Vagina (tissue), 2 donors: Measurements from ENCODE around the gene CALCR. TPM values are rescaled to one million over a fixed set of nuclear protein-coding genes. Genes with fewer than 3 reads are reported as not detected.

Source experiments
- DNase-seq, 2 donors: peaks; one replicate each; pipeline ENCODE4 v3.0.0-alpha.2; 2017; ENCODE audit errors: extremely low spot score in 2 of 2
- H3K27ac ChIP-seq: fragments of 200-600 bp; sonication (generic); one replicate; pipeline ENCODE4 v1.5.1; 2019
- H3K27me3 ChIP-seq: fragments of 200-600 bp; sonication (generic); one replicate; pipeline ENCODE4 v1.5.1; 2019
- H3K36me3 ChIP-seq, 2 donors: fragments of 200-600 bp; sonication (generic); one replicate each; pipeline ENCODE4 v1.5.1; 2017 to 2019
- H3K4me1 ChIP-seq: fragments of 200-600 bp; sonication (generic); one replicate; pipeline ENCODE4 v1.5.1; 2019
- H3K4me3 ChIP-seq, 2 donors: fragments of 200-600 bp; sonication (generic); 1 replicate in 1 of 2; 2 replicates in 1 of 2; pipeline ENCODE4 v1.5.1; 2016 to 2019
- H3K9me3 ChIP-seq: fragments of 200-600 bp; sonication (generic); one replicate; pipeline ENCODE4 v1.5.1; 2019
- CTCF ChIP-seq, 3 experiments: fragments of 450-650 bp in 2 of 3; fragments of 200-600 bp in 1 of 3; sonication (generic) in 1 of 3; IDR thresholded peaks; one replicate each; pipeline ENCODE4 v1.5.1; 2017 to 2019; ENCODE audit warnings: antibody characterized with exemption in 3 of 3, mild to moderate bottlenecking in 2 of 3, moderate library complexity in 2 of 3
- POLR2A ChIP-seq, 2 donors: fragments of 450-650 bp; IDR thresholded peaks; one replicate each; pipeline ENCODE4 v1.6.1; 2017; ENCODE audit warnings: antibody characterized with exemption in 2 of 2, mild to moderate bottlenecking in 2 of 2, moderate library complexity in 2 of 2
- POLR2AphosphoS5 ChIP-seq, 2 donors: sonication (generic); formaldehyde crosslinking; IDR thresholded peaks; one replicate each; pipeline ENCODE4 v1.9.0; 2017; ENCODE audit warnings: antibody characterized with exemption in 2 of 2, mild to moderate bottlenecking in 2 of 2, low read depth in 1 of 2; ENCODE audit not compliant: insufficient read depth in 1 of 2
- intact Hi-C: fragments of 100-400 bp; cut with DNase I; formaldehyde crosslinking; loops from one replicate; pipeline ENCODE4 v1.15.1; 2023
- total RNA-seq: library from RNA; depleted of rRNA; stranded (reverse); fragments of >200 nt; gene quantifications from one replicate; pipeline ENCODE4 v1.2.3, GENCODE V29; 2016

The CALCR gene
- total RNA-seq, 1 donor from 2014 or later: not detected

- intact Hi-C loops: no loop called here
- no peak overlapping the region for H3K27ac ChIP-seq
- DNase-seq: no peak
- H3K36me3 ChIP-seq: no peaks in the 10 kb centered on the region
- H3K4me1 ChIP-seq: no peaks in the 10 kb centered on the region
- H3K9me3 ChIP-seq: no peaks in the 10 kb centered on the region
- TF ChIP-seq POLR2A (IDR thresholded peaks at IDR 0.05) (no peak), CTCF (IDR thresholded peaks at IDR 0.05) (no peak), POLR2AphosphoS5 (IDR thresholded peaks at IDR 0.05; ENCODE audit: insufficient read depth in 1 of 2, low read depth in 1 of 2) (no peak)
- H3K27me3 ChIP-seq: no peaks in the 10 kb centered on the region
- no peak overlapping the region for H3K4me3 ChIP-seq
Measured at GRCh38 chr7:93558705-93559614, 15.6 kb downstream of the CALCR start.

- Histone ChIP-seq H3K4me3 (no peak overlapping the region), H3K27me3 (no peaks in the 10 kb centered on the region), H3K27ac (no peak overlapping the region), H3K4me1 (no peaks in the 10 kb centered on the region), H3K9me3 (no peaks in the 10 kb centered on the region), H3K36me3 (no peaks in the 10 kb centered on the region)
- intact Hi-C loops: no loop called here
- TF ChIP-seq POLR2AphosphoS5 (IDR thresholded peaks at IDR 0.05; ENCODE audit: insufficient read depth in 1 of 2, low read depth in 1 of 2) (no peak), CTCF (IDR thresholded peaks at IDR 0.05) (no peak), POLR2A (IDR thresholded peaks at IDR 0.05) (no peak)
- no peak for DNase-seq
Measured at GRCh38 chr7:93551931-93552330, 22.6 kb downstream of the CALCR start.

- Histone ChIP-seq H3K27me3 (no peaks in the 10 kb centered on the region), H3K9me3 (no peaks in the 10 kb centered on the region), H3K27ac (no peak overlapping the region), H3K4me1 (no peaks in the 10 kb centered on the region), H3K36me3 (no peaks in the 10 kb centered on the region), H3K4me3 (no peak overlapping the region)
- TF ChIP-seq POLR2AphosphoS5 (IDR thresholded peaks at IDR 0.05; ENCODE audit: insufficient read depth in 1 of 2, low read depth in 1 of 2): no peak
- TF ChIP-seq CTCF (IDR thresholded peaks at IDR 0.05): no peak
- TF ChIP-seq POLR2A (IDR thresholded peaks at IDR 0.05): no peak
- intact Hi-C loops: no loop called here
- DNase-seq: no peak
Measured at GRCh38 chr7:93551063-93551895, 23.2 kb downstream of the CALCR start.

- no peak for DNase-seq
- Histone ChIP-seq H3K27me3 (no peaks in the 10 kb centered on the region), H3K9me3 (no peaks in the 10 kb centered on the region), H3K4me3 (no peak overlapping the region), H3K36me3 (no peaks in the 10 kb centered on the region), H3K27ac (no peak overlapping the region), H3K4me1 (no peaks in the 10 kb centered on the region)
- TF ChIP-seq POLR2A (IDR thresholded peaks at IDR 0.05) (no peak), CTCF (IDR thresholded peaks at IDR 0.05) (no peak), POLR2AphosphoS5 (IDR thresholded peaks at IDR 0.05; ENCODE audit: insufficient read depth in 1 of 2, low read depth in 1 of 2) (no peak)
- intact Hi-C loops: no loop called here
Measured at GRCh38 chr7:93547716-93548115, 26.8 kb downstream of the CALCR start.
